ENCODE measurements around the gene EPOP. TPM values are rescaled to one million over a fixed set of nuclear protein-coding genes. Genes with fewer than 3 reads are reported as not detected.
A peak's percentile ranks its signal among the peaks of the same experiment; 100 is the strongest.

Gene EPOP
- total RNA-seq, 1 experiment from 2014 or later: 12.3 TPM

- DNase-seq (ENCODE audit: low spot score): no peak
- peak overlapping the region; percentile 17; the same call in 1 of the 2 replicates for H3K27ac Mint-ChIP-seq
Observed at GRCh38 chr17:38706505-38707216, 31.9 kb upstream of the EPOP start.

GRCh38 chr17:38705803-38706504, 31.2 kb upstream of the EPOP start:
- peak overlapping the region; percentile 77 for H3K4me3 Mint-ChIP-seq
- CTCF ChIA-PET: interaction anchor here (0.6 to 4.9 kb wide), 15 partner anchors 10 to 459 kb away, joined by 3 to 28 read pairs (median 5); no protein-coding TSS in a partner anchor
- ATAC-seq (peak; percentile 0; the same call in 1 of the 2 replicates), DNase-seq (ENCODE audit: low spot score) (peak; percentile 63)
- H3K27me3 Mint-ChIP-seq (ENCODE audit: low read depth): peaks cover 79% of the 10 kb centered on the region
- POLR2A ChIA-PET: interaction anchor here (1.3 to 4.2 kb wide), 4 partner anchors 10 to 29 kb away, joined by 3 to 15 read pairs (median 6); no protein-coding TSS in a partner anchor
- H3K9me3 Mint-ChIP-seq: no peaks in the 10 kb centered on the region
- H3K36me3 Mint-ChIP-seq: 0 out of 2 replicates have a peak, but pooled peaks cover 3% of the 10 kb centered on the region
- peak overlapping the region; percentile 17; the same call in 1 of the 2 replicates for H3K27ac Mint-ChIP-seq
- peaks cover 55% of the 10 kb centered on the region for H3K4me1 Mint-ChIP-seq
- TF ChIP-seq ZNF317 (CRISPR knock-in tag; IDR thresholded peaks at IDR 0.05; ENCODE audit: borderline replicate concordance, low read depth) (no peak), ZNF423 (CRISPR knock-in tag; IDR thresholded peaks at IDR 0.05) (0 out of 2 replicates have a peak, but pooled peaks have one; percentile 9), HMGXB4 (CRISPR knock-in tag; IDR thresholded peaks at IDR 0.05) (peak; percentile 40; the same call in 1 of the 2 replicates), NFE2L1 (CRISPR knock-in tag; IDR thresholded peaks at IDR 0.05) (no peak), SP1 (CRISPR knock-in tag; conservative IDR thresholded peaks at IDR 0.05) (0 out of 2 replicates have a peak, but pooled peaks have one; percentile 1)

More at GRCh38 chr17:38706505-38707216, 31.9 kb upstream of the EPOP start:
- H3K9me3 Mint-ChIP-seq: no peaks in the 10 kb centered on the region
- ChIA-PET POLR2A (interaction anchor here (1.4 to 4.2 kb wide), 4 partner anchors 9 to 21 kb away, joined by 5 to 15 read pairs (median 6); no protein-coding TSS in a partner anchor), CTCF (interaction anchor here (0.6 to 4.9 kb wide), 15 partner anchors 10 to 458 kb away, joined by 3 to 28 read pairs (median 4); partner anchors contain the start of gene SRCIN1)
- ATAC-seq: no peak
- H3K27me3 Mint-ChIP-seq (ENCODE audit: low read depth): peaks cover 71% of the 10 kb centered on the region
- TF ChIP-seq NFATC4 (CRISPR knock-in tag; IDR thresholded peaks at IDR 0.05): no peak
- no peak for TF ChIP-seq ZNF396 (CRISPR knock-in tag; IDR thresholded peaks at IDR 0.05; ENCODE audit: borderline replicate concordance)
- no peak for TF ChIP-seq FOXP4 (CRISPR knock-in tag; IDR thresholded peaks at IDR 0.05)
- no peak for TF ChIP-seq ZNF232 (CRISPR knock-in tag; IDR thresholded peaks at IDR 0.05)
- 0 out of 2 replicates have a peak, but pooled peaks have one; percentile 25 for TF ChIP-seq FOXK1 (CRISPR knock-in tag; IDR thresholded peaks at IDR 0.05)
- TF ChIP-seq MAX (CRISPR knock-in tag; IDR thresholded peaks at IDR 0.05): no peak; the same call in 1 of the 2 replicates
- TF ChIP-seq PREB (CRISPR knock-in tag; IDR thresholded peaks at IDR 0.05; ENCODE audit: borderline replicate concordance): no peak
- peak overlapping the region; percentile 77 for H3K4me3 Mint-ChIP-seq
- peaks cover 55% of the 10 kb centered on the region for H3K4me1 Mint-ChIP-seq
- 0 out of 2 replicates have a peak, but pooled peaks cover 3% of the 10 kb centered on the region for H3K36me3 Mint-ChIP-seq

- Mint-ChIP-seq H3K4me3 (peak overlapping the region; percentile 45; the same call in 1 of the 2 replicates), H3K27ac (no peak overlapping the region), H3K4me1 (peaks cover 56% of the 10 kb centered on the region), H3K36me3 (0 out of 2 replicates have a peak, but pooled peaks cover 3% of the 10 kb centered on the region), H3K9me3 (no peaks in the 10 kb centered on the region), H3K27me3 (ENCODE audit: low read depth) (peaks cover 83% of the 10 kb centered on the region)
- POLR2A ChIA-PET: interaction anchor here (1.1 to 4.2 kb wide), 5 partner anchors 10 to 254 kb away, joined by 3 to 15 read pairs (median 5); no protein-coding TSS in a partner anchor
- CTCF ChIA-PET: interaction anchor here (0.7 to 4.9 kb wide), 10 partner anchors 14 to 282 kb away, joined by 3 to 28 read pairs (median 6); no protein-coding TSS in a partner anchor
- ATAC-seq (no peak), DNase-seq (ENCODE audit: low spot score) (no peak)
- TF ChIP-seq SP1 (CRISPR knock-in tag; conservative IDR thresholded peaks at IDR 0.05): 0 out of 2 replicates have a peak, but pooled peaks have one; percentile 3
- no peak for TF ChIP-seq ZBTB21 (CRISPR knock-in tag; IDR thresholded peaks at IDR 0.05; ENCODE audit: borderline replicate concordance)
Observed at GRCh38 chr17:38705523-38705802, 30.7 kb upstream of the EPOP start.
